GM23338 (cell line): ENCODE results near the gene EXOC4.

ENCODE experiments used
- TF ChIP-seq, protein P1 (sequence below), 2 experiments: fragments of 200-600 bp in 1 of 2; sonication (generic) in 1 of 2; conservative IDR thresholded peaks; 2 replicates each; pipeline versions ENCODE4 v1.5.1 to v1.6.1; 2016 to 2017; ENCODE audit warnings: antibody characterized with exemption in 2 of 2, low read depth in 2 of 2, mild to moderate bottlenecking in 2 of 2, moderate library complexity in 1 of 2
- TF ChIP-seq, protein P2 (sequence below): IDR thresholded peaks from one replicate; pipeline ENCODE4 v1.6.1; 2018; ENCODE audit warnings: antibody characterized with exemption; ENCODE audit not compliant: unreplicated experiment

DNA sequence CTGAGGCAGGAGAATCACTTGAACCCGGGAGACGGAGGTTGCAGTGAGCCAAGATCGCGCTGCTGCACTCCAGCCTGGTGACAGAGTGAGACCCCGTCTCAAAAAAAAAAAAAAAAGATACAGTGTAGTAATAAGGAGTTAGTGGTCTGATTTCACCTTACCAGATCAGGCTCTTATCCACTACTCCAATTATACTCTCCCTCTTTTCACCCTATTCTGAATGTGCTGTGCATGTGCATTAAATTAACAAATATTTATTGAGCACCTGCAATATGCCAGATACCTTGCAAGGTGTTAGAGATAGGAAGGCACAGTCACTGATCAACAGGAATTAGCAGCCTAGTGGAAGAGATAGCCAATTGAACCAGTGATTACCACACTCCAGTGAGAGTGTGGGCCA lies 632.3 kb downstream of the EXOC4 start:
- TF ChIP-seq, protein P1, sequence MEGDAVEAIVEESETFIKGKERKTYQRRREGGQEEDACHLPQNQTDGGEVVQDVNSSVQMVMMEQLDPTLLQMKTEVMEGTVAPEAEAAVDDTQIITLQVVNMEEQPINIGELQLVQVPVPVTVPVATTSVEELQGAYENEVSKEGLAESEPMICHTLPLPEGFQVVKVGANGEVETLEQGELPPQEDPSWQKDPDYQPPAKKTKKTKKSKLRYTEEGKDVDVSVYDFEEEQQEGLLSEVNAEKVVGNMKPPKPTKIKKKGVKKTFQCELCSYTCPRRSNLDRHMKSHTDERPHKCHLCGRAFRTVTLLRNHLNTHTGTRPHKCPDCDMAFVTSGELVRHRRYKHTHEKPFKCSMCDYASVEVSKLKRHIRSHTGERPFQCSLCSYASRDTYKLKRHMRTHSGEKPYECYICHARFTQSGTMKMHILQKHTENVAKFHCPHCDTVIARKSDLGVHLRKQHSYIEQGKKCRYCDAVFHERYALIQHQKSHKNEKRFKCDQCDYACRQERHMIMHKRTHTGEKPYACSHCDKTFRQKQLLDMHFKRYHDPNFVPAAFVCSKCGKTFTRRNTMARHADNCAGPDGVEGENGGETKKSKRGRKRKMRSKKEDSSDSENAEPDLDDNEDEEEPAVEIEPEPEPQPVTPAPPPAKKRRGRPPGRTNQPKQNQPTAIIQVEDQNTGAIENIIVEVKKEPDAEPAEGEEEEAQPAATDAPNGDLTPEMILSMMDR (conservative IDR thresholded peaks at IDR 0.05; ENCODE audit: low read depth in 2 of 2): no peak
- TF ChIP-seq, protein P2, sequence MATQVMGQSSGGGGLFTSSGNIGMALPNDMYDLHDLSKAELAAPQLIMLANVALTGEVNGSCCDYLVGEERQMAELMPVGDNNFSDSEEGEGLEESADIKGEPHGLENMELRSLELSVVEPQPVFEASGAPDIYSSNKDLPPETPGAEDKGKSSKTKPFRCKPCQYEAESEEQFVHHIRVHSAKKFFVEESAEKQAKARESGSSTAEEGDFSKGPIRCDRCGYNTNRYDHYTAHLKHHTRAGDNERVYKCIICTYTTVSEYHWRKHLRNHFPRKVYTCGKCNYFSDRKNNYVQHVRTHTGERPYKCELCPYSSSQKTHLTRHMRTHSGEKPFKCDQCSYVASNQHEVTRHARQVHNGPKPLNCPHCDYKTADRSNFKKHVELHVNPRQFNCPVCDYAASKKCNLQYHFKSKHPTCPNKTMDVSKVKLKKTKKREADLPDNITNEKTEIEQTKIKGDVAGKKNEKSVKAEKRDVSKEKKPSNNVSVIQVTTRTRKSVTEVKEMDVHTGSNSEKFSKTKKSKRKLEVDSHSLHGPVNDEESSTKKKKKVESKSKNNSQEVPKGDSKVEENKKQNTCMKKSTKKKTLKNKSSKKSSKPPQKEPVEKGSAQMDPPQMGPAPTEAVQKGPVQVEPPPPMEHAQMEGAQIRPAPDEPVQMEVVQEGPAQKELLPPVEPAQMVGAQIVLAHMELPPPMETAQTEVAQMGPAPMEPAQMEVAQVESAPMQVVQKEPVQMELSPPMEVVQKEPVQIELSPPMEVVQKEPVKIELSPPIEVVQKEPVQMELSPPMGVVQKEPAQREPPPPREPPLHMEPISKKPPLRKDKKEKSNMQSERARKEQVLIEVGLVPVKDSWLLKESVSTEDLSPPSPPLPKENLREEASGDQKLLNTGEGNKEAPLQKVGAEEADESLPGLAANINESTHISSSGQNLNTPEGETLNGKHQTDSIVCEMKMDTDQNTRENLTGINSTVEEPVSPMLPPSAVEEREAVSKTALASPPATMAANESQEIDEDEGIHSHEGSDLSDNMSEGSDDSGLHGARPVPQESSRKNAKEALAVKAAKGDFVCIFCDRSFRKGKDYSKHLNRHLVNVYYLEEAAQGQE: no peak
